Globus pallidus (tissue), 1 donor: ENCODE data around the gene DNAAF3.
"Not testable (repeated sequence)": the region's sequence is repeated elsewhere in the genome, so short reads cannot be mapped to it uniquely, and the experiment has no call there.

ENCODE experiments used
- DNase-seq: peaks from one replicate; pipeline ENCODE4 v3.0.0-alpha.2; 2015; ENCODE audit warnings: low spot score

DNAAF3 gene

GRCh38 chr19:55166530-55167268 lies at the start of gene DNAAF3:
DNAAF3 (minus strand) TSS chr19:55166613; CDS start chr19:55166413, 200 bp downstream.
- DNase-seq = peak; percentile 95

DNA sequence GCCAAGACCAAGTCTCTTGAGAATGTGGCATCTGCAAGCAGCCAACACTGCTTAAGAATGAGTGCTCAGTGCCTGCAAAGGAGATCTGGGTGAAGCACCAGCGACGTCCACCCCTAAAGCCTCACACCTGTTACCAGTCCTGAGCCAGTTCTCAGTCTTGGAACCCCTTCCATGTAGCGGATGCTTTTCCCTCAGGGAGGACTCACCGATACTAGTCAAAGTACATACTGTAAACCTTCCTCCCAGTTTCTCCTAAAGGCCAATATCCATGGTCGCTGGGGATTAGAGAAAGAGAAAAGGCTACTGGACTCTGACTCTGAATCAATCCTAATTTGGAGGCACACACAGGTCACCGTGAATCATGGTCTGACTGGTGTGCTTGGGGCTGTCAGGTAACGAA lies 47.1 kb upstream of the DNAAF3 start:
- no peak for DNase-seq

GRCh38 chr19:55212447-55212846 lies 46.0 kb upstream of the DNAAF3 start:
- DNase-seq = no peak

DNA sequence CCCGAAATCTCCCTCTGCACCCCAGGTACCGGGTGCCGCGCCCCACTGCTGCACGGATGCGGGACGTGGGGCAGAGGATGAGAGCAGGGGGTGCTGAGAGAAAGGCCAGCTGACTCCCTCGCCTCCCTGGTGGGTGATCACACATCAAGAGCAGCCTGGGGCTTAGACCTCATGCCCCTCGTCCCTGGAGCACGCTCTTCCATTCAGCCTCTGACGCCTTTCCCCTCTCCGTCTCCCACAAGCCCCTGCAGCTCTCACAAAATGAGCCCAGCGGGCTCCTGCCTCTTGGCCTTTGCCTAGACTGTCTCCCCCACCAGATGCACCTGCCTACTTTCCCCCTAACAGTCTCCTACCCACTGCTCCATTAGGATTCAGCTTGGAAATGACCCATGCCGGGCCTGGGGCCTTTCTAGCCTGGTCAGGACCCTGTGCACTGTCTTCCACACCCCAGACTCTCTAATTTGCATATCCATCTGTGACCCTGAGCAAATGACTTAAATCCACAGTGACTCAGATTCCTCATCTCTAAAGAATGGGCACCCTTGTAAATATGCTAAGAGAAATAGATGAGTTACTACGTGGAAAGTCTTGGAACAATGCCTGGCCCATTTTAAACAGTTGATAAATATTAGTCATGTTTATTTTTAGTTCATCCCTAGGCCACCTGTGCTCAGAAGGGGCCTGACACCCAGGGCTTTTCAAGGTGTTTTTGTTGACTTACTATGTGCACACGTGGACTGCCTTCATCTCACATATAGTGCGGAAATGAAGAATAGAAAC lies 43.5 kb upstream of the DNAAF3 start:
- DNase-seq = no peak

- DNase-seq = no peak
These were observed 42.7 kb upstream of the DNAAF3 start, which contains the start of gene PTPRH for GRCh38 chr19:55208880-55209692. PTPRH (minus strand) TSS chr19:55209501; CDS start chr19:55209433, 68 bp downstream.

DNA sequence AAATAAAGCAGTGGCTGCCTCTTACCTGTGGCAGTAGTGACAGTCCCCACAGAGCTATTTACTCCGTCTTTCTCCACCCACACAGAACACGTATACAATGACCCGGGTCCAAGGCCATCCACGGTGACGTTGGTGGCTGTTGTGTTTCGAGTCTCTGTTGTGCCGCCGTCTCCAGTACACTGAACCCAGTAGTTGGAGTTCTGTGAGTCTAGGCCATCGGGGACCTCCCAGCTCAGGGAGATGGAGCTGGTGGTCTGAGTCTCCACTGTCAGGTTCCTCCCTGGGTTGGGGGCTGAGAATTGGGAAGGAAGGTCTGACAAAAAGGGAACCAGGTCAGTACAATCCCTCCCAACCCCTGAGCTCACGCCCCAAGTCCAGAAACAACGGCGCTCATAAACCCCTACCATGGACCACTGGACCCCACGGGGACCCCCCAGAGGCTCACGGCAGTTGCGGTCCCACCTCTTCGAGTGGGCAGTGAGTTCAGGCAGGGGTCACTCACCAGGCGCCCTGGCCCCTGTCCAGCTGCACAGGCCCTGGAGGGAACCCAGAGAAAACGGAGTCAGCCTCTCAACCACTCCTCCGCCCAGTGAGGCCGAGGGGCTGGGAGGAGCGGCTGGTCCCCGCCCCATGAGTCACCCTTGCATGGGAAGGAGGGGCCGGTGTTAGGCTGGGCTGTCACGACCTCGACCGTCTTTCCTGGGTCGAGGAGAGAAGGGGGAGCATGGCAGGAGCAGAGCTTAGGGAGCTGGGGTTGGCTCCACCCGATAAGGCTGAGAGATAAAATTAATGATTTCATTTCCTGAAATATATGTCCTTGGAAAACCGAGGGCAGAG lies 40.5 kb upstream of the DNAAF3 start:
- peak; percentile 80 for DNase-seq

DNA sequence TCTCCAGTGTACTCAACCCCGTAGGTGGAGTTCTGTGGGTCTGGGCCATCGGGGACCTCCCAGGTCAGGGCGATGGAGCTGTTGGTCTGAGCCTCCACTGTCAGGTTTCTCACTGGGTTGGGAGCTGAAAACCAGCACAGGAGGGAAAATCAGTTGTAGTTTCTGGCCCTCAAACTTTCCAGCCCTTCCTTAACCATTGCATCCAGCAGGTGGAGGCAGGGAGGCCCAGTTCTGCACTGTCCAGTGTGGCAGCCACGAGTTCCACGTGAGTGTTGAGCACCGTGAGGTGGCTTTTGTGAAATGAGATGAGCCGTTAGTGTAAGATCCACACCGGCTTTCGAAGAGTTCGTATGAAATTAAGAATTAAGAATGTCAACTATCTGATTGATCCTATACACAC lies 35.8 kb upstream of the DNAAF3 start:
- DNase-seq = not testable (repeated sequence)

DNA sequence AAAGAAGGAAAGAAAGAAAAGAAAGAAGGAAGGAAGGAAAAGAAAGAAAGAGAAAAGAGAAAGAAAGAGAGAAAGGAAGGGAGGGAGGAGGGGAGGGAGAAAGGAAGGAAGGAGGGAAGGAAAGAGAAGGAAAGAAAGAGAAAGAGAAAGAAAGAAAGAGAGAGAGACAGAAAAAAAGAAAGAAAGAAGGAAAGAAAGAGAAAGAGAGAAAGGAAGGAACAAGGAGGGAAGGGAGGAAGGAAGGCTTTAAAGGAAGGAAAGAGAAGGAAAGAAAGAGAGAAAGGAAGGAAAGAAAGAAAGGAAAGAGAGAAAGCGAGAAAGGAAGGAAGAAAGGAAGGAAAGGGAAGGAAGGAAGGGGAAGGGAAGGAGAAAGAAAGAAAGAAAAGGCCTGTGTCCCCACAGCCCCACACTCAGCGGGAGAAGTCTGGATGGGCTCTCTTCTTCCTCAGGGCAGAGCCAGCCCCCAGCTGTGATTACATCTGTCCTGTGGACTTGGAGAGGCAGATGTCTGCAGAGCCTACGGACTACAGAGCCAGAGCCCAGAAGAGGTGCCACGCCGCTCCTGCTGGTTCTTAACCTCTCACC lies 33.3 kb upstream of the DNAAF3 start:
- no peak for DNase-seq

GRCh38 chr19:55198651-55199050 lies 32.2 kb upstream of the DNAAF3 start:
- DNase-seq = no peak

DNA sequence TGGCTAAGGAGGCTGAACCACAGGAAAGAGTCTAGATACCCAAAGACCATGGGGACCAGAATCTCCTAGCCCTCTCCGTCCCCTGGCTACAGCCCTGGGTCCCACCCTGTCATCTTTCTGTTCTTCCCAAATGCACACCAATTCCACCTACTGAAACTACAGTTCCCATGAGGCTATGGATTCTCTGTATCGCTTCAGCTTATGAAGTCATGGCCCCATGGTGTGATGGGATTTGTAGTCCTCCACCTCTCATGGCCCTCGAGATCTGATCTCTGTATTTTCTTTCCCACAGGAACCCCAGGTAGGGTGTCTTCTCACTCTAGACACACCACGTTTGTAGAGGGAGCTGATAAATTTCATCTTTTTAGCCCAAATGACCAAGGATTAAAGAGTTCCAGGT lies 31.1 kb upstream of the DNAAF3 start:
- no peak for DNase-seq

- no peak for DNase-seq
These were observed 30.4 kb upstream of the DNAAF3 start for GRCh38 chr19:55196803-55197202.

DNA sequence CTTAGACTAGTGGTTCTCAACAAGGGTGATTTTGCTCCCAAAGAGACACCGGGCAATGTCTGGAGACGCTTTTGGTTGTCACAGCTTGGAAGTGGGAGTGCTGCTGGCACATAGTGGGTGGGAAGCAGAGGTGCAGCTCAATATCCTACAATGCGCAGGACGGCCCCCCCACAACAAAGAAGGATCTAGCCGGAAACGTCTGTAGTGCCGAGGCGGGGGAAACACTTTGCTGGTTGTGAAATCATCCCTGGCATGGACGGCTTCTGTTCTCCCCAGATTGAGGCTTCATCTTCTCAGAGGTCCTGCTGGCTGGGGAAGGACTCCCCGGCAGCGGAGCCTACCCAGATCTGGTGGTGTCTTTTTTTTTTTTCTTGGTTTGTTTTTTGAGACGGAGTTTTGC lies 27.1 kb upstream of the DNAAF3 start:
- no peak for DNase-seq

DNA sequence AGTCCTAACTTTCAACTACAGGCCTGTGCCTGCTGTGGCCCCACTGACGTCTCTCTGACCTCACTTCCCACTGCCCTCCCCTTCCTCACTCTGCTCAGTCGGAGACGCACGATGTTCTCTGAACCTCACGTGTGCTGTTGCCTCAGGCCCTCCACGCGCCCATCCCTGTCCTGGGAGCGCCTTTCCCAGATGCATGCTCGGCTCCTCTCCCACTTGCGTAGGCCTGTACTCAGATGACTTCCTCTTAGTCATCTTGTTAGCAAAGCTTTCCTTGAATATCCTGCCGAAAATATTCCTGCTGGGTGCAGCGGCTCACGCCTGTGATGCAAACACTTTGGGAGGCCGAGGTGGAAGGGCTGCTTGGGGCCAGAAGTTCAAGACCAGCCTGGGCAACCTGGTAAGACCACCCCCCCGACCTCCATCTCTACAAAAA lies 23.0 kb upstream of the DNAAF3 start:
- DNase-seq = no peak

DNA sequence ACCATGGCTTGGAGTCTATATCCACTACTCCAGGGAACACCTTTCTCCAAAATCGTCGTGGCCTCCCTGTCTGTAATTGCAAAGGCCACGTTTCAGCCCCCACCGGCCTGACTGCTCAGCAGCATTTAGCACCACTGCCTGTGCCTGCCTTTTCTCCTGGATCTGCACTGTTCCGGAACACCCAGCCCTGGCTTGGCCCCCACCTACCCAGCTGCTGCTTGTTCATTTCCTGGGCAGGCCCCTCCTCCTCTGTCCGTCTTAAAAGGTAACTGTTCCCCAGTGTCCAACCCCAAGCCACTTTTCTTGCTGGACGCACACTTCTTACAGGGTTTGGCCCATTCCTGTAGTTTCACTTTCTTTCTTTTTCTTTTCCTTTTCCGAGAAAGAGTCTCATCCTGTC lies 22.2 kb upstream of the DNAAF3 start:
- DNase-seq = no peak

DNA sequence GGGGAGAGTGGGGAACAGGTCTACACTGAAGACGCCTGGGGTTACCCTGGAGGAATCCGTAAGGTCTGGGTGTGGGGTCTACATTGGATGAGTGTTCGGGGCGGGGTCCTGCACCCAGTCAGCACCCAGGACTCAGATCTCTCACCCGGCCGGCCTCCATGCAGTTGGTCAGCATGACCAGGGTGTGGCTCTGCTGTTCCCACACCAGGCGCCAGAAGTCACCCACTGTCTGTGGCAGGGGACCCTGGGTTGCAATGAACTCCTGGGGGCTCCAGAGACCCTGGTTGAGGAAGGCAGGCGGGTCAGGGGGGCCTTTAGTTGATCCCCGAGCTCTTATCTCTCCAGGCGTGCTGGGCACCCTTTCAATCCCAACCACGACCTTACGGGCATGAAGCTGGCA lies 19.7 kb upstream of the DNAAF3 start:
- DNase-seq = no peak

DNA sequence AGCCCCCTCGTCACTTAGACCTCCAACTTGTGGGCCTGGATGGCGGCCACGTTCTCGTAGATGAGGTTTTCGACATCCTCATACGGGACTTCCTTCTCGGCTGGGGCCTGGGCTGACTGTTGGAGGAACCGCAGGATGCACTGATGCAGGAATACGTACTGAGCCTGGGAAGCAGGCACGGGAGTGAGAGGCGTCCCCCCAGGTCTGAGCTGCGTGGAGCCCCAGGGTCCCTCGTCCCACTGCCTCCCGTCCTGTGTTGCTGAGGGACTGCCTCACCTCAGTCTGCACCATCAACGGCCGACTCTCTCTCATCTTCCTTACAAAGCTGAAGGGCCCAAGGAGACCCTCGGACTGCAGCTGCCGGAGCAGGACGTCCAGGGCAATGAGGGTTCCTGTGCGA lies 15.3 kb upstream of the DNAAF3 start:
- no peak for DNase-seq

DNA sequence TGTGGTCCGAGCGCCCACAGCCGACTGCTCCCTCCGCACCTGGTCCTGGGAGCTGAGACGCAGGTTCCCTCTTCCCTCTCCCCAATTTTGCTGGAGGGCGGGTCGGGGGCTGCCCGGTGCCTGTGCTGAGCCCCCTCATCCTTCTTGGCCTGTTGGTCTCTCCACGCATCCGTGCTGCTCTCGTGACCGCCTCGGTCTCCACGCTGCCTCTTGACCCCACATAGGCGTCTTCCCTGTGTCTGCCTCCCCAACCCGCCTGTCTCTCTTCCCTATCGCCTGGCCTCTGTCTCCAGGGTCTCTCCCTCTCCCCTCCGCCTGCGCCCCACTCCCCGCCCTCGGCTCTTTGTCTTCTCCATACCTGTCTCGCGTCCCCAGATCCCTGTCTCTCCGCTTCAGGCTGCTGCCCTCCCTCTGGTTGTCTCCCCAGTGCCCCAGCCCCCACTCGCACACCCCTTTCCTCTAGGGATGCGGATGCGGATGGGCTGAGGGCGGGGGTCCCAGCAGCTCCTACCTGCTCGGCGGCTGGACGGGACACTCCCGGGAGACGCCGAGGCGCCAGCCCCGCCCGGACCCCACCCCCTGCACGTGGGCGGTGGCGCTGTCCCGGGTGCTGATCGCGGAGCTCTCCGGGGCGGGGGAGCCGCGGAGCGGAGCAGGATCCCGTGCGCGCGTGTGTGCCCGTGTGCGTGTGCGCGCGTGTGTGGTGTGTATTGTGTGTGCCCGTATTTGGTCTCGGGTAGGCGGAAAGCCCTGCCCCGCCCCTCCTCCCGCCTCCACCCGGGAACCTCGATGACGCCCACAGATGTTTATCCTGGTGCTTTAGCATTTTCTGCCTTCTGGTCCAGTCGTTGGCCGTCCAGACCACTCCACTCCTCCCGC lies 13.4 kb upstream of the DNAAF3 start, which contains the start of gene SYT5:
SYT5 (minus strand) TSS at position 684 of the 879 bp plus-strand sequence. CDS start 1,248 bp downstream, outside the sequence.
- DNase-seq = no peak

DNA sequence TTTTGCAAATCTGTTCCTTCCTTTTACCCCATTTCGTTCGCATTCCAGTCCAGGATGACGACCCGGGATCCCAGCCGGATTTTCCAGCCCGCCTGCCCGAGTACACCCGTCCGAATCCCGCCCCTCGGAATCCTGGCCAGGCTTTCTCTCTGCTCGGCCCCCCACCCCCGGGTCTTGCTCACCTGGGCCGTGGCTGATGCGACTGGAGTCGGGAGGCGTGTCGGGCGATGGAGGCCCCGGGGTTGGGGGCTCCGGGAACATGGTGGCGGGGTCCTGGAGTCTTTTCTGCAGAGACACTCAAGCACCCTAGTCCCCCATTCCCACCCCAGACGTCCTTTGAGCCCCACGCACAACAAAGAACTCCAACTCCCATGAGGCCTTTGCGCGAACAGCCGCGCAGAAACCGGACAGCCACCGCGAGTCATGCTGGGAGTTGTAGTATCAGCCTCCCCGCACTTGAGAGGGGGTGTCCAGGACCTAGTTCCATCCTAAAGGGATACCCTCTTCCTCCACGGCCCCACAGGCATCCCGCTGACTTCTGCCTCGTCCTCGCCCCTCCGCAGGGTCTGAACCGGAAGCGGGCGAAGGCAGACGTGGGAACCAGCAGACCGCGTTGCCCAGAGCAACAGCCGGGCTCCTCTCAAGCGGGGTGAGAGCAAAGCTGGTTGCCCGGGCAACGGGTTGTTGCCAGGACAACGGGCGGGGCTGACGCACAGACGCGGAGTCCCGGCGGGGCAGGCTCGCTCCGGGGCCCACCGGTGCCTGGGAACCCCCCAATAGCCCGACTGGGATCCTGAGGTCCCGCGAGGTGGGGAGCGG lies 12.6 kb upstream of the DNAAF3 start:
- DNase-seq = peak; percentile 59

DNA sequence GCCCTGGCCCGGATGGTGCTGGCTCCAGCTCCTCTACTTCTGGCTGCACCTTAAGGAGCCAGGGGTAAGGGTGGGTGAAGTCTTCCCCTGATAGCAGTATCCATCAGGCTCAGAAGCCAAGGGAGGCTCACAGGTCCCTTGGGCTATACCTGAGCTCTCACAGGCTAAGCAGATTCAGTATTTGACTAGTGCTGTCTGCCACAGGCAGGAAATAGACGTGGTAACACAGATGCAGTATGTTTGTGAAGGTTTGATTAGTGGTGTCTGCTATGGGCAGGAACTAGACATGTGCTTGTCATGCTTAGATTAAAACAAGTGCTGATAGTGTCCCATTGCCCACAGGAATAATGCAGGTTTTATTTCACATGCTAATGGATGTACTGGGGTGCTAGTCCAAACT lies 9.7 kb upstream of the DNAAF3 start:
- DNase-seq = no peak
